PC-9 (cell line): ENCODE measurements around the gene ASB6. TPM values are rescaled to one million over a fixed set of nuclear protein-coding genes. Genes with fewer than 3 reads are reported as not detected.

Source experiments
- BruUV-seq: library from RNA; stranded (reverse); fragments of 400-500 nt; replicated peaks from 2 replicates; lab custom pipeline; 2021; lab: Mats Ljungman, UMichigan
- CTCF ChIA-PET: fragments of 300-600 bp; sonication (Branson Sonifier 250); formaldehyde crosslinking; loops from one replicate; lab custom pipeline; 2022; ENCODE audit warnings: antibody characterized with exemption; lab: Charles Lee
- POLR2A ChIA-PET: fragments of 300-600 bp; sonication (Branson Sonifier 250); formaldehyde crosslinking; loops from one replicate; lab custom pipeline; 2022; ENCODE audit warnings: antibody characterized with exemption; ENCODE audit not compliant: unreplicated experiment; lab: Charles Lee
- DNase-seq, 2 experiments: peaks; one replicate each; pipeline versions ENCODE4 v3.0.0 to v3.0.0-alpha.2; 2015 to 2022; ENCODE audit warnings: mixed read lengths in 1 of 2
- H2AFZ ChIP-seq: fragments of 200-600 bp; sonication (generic); 2 replicates; pipeline ENCODE4 v1.8.1; 2017; ENCODE audit warnings: antibody characterized with exemption
- H3F3A ChIP-seq: fragments of 200-600 bp; sonication (generic); 2 replicates; pipeline ENCODE4 v1.8.1; 2017; ENCODE audit warnings: antibody characterized with exemption, mild to moderate bottlenecking, low read depth; ENCODE audit not compliant: insufficient read depth
- H3K27ac ChIP-seq: fragments of 200-600 bp; sonication (generic); 2 replicates; pipeline ENCODE4 v1.6.1; 2016; ENCODE audit warnings: mixed run types
- H3K27me3 ChIP-seq: fragments of 200-600 bp; sonication (generic); 2 replicates; pipeline ENCODE4 v1.6.1; 2016; ENCODE audit warnings: low read depth, mixed run types; ENCODE audit not compliant: insufficient read depth
- H3K36me3 ChIP-seq: fragments of 200-600 bp; sonication (generic); 2 replicates; pipeline ENCODE4 v1.6.1; 2016; ENCODE audit warnings: low read depth, mixed run types
- H3K4me1 ChIP-seq: fragments of 200-600 bp; sonication (generic); replicated peaks from 2 replicates; pipeline ENCODE4 v1.6.1; 2016; ENCODE audit warnings: mixed run types; ENCODE audit not compliant: insufficient read depth
- H3K4me2 ChIP-seq: fragments of 200-600 bp; sonication (generic); 2 replicates; pipeline ENCODE4 v1.6.1; 2017; ENCODE audit warnings: mixed run types
- H3K4me3 ChIP-seq: fragments of 200-600 bp; sonication (generic); 2 replicates; pipeline ENCODE4 v1.6.1; 2016; ENCODE audit warnings: mixed run types
- H3K79me2 ChIP-seq: fragments of 200-600 bp; sonication (generic); 2 replicates; pipeline ENCODE4 v1.6.1; 2017; ENCODE audit warnings: low read depth, mixed run types
- H3K9me2 ChIP-seq: fragments of 200-600 bp; sonication (generic); 2 replicates; pipeline ENCODE4 v1.8.1; 2017; ENCODE audit warnings: mild to moderate bottlenecking; ENCODE audit not compliant: insufficient read depth
- H3K9me3 ChIP-seq: fragments of 200-600 bp; sonication (generic); 2 replicates; pipeline ENCODE4 v1.8.1; 2016; ENCODE audit warnings: low read depth; ENCODE audit not compliant: insufficient read depth
- H4K20me1 ChIP-seq: fragments of 200-600 bp; sonication (generic); 2 replicates; pipeline ENCODE4 v1.8.1; 2017; ENCODE audit not compliant: insufficient read depth
- CTCF ChIP-seq: fragments of 200-600 bp; sonication (generic); conservative IDR thresholded peaks from 2 replicates; pipeline ENCODE4 v1.6.1; 2017; ENCODE audit warnings: mixed run types, antibody characterized with exemption, mild to moderate bottlenecking, moderate library complexity
- EZH2 ChIP-seq: fragments of 200-600 bp; sonication (generic); IDR thresholded peaks from 2 replicates; pipeline ENCODE4 v1.8.0; 2017; ENCODE audit warnings: antibody characterized with exemption, low read depth
- intact Hi-C: fragments of 100-400 bp; cut with micrococcal nuclease; formaldehyde crosslinking; loops from one replicate; pipeline ENCODE4 v1.10.0; 2022; ENCODE audit not compliant: unreplicated experiment
- total RNA-seq: library from RNA; stranded (reverse); gene quantifications from 2 replicates; pipeline ENCODE4 v1.2.3, GENCODE V29; 2021

ASB6 gene
- total RNA-seq, 1 experiment from 2014 or later: 20.2 TPM

DNA sequence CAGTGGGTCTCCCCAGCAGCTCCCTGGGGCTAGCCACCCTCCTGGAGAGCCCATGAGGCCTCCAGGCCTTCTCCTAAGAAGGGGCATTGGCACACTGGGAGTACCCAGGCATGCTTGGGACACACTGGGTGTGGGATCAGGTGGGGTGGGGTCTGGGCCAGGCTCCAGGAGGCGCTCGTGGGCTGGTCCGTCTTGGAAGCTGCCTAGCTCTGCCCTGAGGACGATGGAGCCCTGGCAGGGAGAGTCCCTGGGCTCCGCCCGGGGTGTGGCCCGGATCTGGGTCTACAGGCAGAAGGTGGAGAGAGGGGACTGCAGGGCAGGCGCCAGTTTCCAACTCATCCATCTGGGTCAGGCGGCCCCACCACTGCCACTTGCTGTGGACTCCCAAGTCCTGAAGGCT is 25.9 kb upstream of the ASB6 start:
- Histone ChIP-seq H3K27ac (no peak overlapping the region), H3K4me2 (no peak overlapping the region), H3K27me3 (peaks cover 5% of the 10 kb centered on the region; the same call in 1 of the 2 replicates), H3K9me2 (no peaks in the 10 kb centered on the region), H2AFZ (no peak overlapping the region), H3K4me3 (no peak overlapping the region), H3K36me3 (no peaks in the 10 kb centered on the region), H3K79me2 (no peaks in the 10 kb centered on the region), H4K20me1 (no peaks in the 10 kb centered on the region), H3K4me1 (no peaks in the 10 kb centered on the region), H3F3A (no peaks in the 10 kb centered on the region), H3K9me3 (no peaks in the 10 kb centered on the region)
- POLR2A ChIA-PET: no interaction called here
- DNase-seq: peak in 1 of 2 experiments; percentile 19
- CTCF ChIA-PET: interaction anchor here (0.7 kb wide), 1 partner anchor 757 kb away, joined by 11 read pairs; no protein-coding TSS in a partner anchor
- BruUV-seq: no TSS peak
- intact Hi-C loops: no loop called here
- no peak for TF ChIP-seq CTCF
- no peak for TF ChIP-seq EZH2

DNA sequence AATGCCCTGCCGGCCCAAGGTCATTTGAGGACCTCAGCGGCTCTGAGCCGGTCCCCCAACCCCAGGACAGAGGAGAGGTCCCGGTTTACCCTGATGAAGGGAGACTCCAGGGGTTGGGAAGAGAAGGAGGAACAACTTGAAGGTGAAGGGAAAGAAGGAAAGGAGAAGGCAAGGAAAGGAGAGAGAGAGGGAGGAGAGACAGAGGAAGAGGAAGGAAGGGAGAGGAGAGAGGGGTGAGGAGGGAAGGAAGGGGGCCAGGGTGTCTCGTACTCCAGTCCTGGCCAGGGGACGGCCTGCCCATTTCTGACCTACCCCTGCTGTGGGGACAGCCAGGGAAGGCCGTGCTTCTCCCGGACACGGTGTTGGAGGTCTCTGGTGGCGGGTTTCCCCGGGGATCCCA is 25.4 kb upstream of the ASB6 start:
- H3K4me1 ChIP-seq: no peaks in the 10 kb centered on the region
- H3K9me2 ChIP-seq: no peaks in the 10 kb centered on the region
- H2AFZ ChIP-seq: no peak overlapping the region
- TF ChIP-seq CTCF: no peak
- TF ChIP-seq EZH2: no peak
- CTCF ChIA-PET: no interaction called here
- H3F3A ChIP-seq: no peaks in the 10 kb centered on the region
- H3K79me2 ChIP-seq: no peaks in the 10 kb centered on the region
- H3K9me3 ChIP-seq: no peaks in the 10 kb centered on the region
- peaks cover 3% of the 10 kb centered on the region; the same call in 1 of the 2 replicates for H3K27me3 ChIP-seq
- intact Hi-C loops: no loop called here
- BruUV-seq: no TSS peak
- H3K27ac ChIP-seq: no peak overlapping the region
- POLR2A ChIA-PET: interaction anchor here (0.6 kb wide), 1 partner anchor 203 kb away, joined by 12 read pairs; no protein-coding TSS in a partner anchor
- H4K20me1 ChIP-seq: no peaks in the 10 kb centered on the region
- H3K4me3 ChIP-seq: no peak overlapping the region
- DNase-seq: no peak
- H3K4me2 ChIP-seq: no peak overlapping the region
- H3K36me3 ChIP-seq: no peaks in the 10 kb centered on the region

- no peaks in the 10 kb centered on the region for H3K79me2 ChIP-seq
- H3K9me2 ChIP-seq: no peaks in the 10 kb centered on the region
- no peak for DNase-seq
- intact Hi-C loops: no loop called here
- H3K27ac ChIP-seq: no peak overlapping the region
- H3K4me3 ChIP-seq: no peak overlapping the region
- CTCF ChIA-PET: no interaction called here
- POLR2A ChIA-PET: no interaction called here
- no peaks in the 10 kb centered on the region for H4K20me1 ChIP-seq
- TF ChIP-seq CTCF: no peak
- TF ChIP-seq EZH2: no peak
- no TSS peak for BruUV-seq
- H3K36me3 ChIP-seq: no peaks in the 10 kb centered on the region
- H3K4me1 ChIP-seq: no peaks in the 10 kb centered on the region
- no peaks in the 10 kb centered on the region for H3F3A ChIP-seq
- H2AFZ ChIP-seq: no peak overlapping the region
- H3K9me3 ChIP-seq: no peaks in the 10 kb centered on the region
- no peak overlapping the region for H3K4me2 ChIP-seq
- H3K27me3 ChIP-seq: peaks cover 3% of the 10 kb centered on the region; the same call in 1 of the 2 replicates
Measured at GRCh38 chr9:129666575-129666974, 24.6 kb upstream of the ASB6 start.
